ENCODE data around the gene DES.

DES gene

DNA sequence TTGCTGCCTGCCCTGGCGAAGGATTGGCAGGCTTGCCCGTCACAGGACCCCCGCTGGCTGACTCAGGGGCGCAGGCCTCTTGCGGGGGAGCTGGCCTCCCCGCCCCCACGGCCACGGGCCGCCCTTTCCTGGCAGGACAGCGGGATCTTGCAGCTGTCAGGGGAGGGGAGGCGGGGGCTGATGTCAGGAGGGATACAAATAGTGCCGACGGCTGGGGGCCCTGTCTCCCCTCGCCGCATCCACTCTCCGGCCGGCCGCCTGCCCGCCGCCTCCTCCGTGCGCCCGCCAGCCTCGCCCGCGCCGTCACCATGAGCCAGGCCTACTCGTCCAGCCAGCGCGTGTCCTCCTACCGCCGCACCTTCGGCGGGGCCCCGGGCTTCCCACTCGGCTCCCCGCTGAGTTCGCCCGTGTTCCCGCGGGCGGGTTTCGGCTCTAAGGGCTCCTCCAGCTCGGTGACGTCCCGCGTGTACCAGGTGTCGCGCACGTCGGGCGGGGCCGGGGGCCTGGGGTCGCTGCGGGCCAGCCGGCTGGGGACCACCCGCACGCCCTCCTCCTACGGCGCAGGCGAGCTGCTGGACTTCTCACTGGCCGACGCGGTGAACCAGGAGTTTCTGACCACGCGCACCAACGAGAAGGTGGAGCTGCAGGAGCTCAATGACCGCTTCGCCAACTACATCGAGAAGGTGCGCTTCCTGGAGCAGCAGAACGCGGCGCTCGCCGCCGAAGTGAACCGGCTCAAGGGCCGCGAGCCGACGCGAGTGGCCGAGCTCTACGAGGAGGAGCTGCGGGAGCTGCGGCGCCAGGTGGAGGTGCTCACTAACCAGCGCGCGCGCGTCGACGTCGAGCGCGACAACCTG is at the start of gene DES:
Gene DES (plus strand): TSS at position 223 of the 857 bp plus-strand sequence. CDS start 86 bp downstream, at position 309.
- Mint-ChIP-seq H3K36me3 (no peaks in the 10 kb centered on the region), H3K4me1 (ENCODE audit: low read depth) (peaks cover 1% of the 10 kb centered on the region), H3K4me3 (no peak within 1 kb of the TSS), H3K27ac (no peak within 1 kb of the TSS), H3K9me3 (ENCODE audit: low read depth) (no peaks in the 10 kb centered on the region), H3K27me3 (peaks cover 8% of the 10 kb centered on the region)

DNA sequence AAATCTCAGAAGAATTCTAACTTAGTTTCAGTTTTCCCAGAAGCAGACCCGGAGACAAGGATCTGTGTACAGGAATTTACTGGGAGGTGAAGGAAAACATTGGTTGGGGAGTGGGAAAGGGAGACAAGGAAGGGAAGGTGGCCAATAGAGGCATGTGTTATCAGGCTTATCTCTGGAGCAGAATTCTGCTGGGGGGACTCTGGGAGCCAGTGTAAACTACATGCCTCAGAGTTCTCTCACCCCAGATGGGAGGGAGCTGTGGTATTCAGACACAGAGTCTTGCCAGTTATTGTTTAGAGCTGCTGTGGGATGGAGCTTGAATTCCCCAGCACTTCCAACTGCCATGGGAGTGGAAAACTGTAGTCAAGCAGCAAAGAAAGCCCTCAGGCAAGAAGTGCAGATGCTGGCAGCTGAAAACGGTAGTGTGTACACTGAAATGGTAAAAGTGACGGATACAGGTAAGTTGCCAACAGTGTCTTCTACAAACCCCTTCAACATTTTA is 49.4 kb upstream of the DES start:
- H3K4me3 Mint-ChIP-seq: no peak overlapping the region
- H3K9me3 Mint-ChIP-seq (ENCODE audit: low read depth): no peaks in the 10 kb centered on the region
- no peaks in the 10 kb centered on the region for H3K4me1 Mint-ChIP-seq (ENCODE audit: low read depth)
- no peaks in the 10 kb centered on the region for H3K27me3 Mint-ChIP-seq
- H3K36me3 Mint-ChIP-seq: peaks cover 3% of the 10 kb centered on the region
- no peak overlapping the region for H3K27ac Mint-ChIP-seq

DNA sequence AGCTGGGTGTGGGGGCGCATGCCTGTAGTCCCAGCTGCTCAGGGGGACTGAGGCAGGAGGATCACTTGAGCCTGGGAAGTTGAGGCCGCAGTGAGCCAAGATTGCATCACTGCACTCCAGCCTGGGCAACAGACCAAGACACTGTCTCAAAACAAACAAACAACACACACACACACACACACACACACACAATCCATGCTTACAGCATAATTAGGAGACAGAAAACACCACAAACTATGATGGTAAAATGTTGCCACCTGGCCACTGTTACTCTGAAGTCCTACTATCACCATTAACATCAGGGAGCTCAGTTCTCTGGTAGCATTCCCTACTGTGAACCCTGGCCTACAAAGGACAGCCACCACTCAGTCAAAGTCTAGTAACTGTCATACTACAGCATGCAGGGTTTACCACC is 48.7 kb upstream of the DES start:
- Mint-ChIP-seq H3K9me3 (ENCODE audit: low read depth) (no peaks in the 10 kb centered on the region), H3K27ac (no peak overlapping the region), H3K27me3 (no peaks in the 10 kb centered on the region), H3K4me3 (no peak overlapping the region), H3K4me1 (ENCODE audit: low read depth) (no peaks in the 10 kb centered on the region), H3K36me3 (peaks cover 4% of the 10 kb centered on the region)

DNA sequence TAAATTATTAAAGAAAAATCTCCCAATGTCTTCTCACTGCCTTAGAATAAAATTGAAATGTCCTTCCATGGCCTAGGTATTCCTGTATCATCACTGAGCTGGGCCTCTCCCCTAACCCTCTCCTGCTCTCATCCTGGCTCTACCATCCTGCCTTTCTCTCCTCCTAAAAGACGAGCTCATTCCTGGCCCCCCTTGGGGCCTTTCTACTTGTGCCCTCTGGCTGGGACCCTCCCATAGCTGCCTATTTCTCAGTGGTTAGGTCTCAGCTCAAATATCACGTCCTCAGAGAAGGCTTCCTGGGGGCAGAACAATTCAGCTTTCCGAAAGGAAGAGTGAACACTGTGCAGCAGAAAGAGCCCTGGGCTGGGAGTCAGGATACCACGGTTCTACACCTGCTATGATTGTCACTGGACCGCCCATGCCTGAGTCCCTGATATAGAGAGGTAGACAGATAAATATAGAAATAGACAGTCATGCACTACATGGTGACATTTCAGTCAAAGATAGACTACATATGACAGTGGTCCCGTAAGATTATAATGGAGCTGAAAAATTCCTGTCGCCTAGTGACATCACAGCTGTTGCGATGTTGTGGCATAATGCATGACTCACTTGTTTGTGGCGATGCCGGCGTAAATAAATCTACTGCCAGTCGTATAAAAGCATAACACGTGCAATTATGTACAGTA is 39.9 kb upstream of the DES start:
- Mint-ChIP-seq H3K27me3 (no peaks in the 10 kb centered on the region), H3K36me3 (peaks cover 7% of the 10 kb centered on the region), H3K4me3 (no peak overlapping the region)

DNA sequence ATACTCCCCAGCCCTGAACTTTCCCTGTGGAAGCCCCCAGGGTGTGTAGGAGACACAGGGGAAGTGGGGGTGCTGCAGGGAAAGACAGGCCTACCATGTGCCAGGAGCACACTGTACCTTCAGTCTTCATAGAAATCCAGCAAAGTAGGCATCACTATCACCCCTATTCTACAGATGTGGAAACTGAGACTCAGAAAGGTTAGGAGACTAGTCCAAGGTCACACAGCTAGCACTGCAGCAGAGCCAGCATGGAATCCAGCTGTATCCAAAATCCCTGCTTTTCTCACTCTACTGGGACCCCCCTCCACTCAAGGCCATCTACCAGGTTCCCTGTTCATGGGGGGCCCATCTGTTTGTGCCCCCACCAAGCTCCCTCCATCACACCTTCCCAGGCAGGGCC is 37.3 kb upstream of the DES start:
- Mint-ChIP-seq H3K4me1 (ENCODE audit: low read depth) (peaks cover 7% of the 10 kb centered on the region), H3K27ac (no peak overlapping the region), H3K4me3 (no peak overlapping the region), H3K36me3 (peaks cover 10% of the 10 kb centered on the region), H3K27me3 (no peaks in the 10 kb centered on the region), H3K9me3 (ENCODE audit: low read depth) (no peaks in the 10 kb centered on the region)

More for the DNA sequence above, 39.9 kb upstream of the DES start:
- no peaks in the 10 kb centered on the region for H3K9me3 Mint-ChIP-seq (ENCODE audit: low read depth)
- no peak overlapping the region for H3K27ac Mint-ChIP-seq
- no peaks in the 10 kb centered on the region for H3K4me1 Mint-ChIP-seq (ENCODE audit: low read depth)

DNA sequence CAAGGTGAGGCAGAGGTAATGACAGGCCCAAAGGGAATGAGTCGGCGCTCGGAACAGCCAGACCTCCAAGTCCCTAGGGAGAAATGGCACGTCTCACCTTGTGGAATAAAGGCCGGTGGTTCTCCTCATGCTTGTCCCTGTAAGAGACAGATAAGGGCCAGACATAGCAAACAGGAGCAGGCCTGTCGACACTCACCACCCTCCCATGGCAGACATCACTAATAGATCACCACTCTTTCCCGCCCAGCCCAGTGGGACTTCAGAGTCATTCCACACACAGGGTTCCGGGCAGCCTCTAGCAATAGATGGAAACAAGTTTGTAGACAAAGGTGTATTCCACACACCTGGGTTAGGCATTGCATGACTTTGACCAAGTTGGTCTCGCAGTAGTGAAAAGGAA is 36.7 kb upstream of the DES start:
- peaks cover 10% of the 10 kb centered on the region for H3K36me3 Mint-ChIP-seq

DNA sequence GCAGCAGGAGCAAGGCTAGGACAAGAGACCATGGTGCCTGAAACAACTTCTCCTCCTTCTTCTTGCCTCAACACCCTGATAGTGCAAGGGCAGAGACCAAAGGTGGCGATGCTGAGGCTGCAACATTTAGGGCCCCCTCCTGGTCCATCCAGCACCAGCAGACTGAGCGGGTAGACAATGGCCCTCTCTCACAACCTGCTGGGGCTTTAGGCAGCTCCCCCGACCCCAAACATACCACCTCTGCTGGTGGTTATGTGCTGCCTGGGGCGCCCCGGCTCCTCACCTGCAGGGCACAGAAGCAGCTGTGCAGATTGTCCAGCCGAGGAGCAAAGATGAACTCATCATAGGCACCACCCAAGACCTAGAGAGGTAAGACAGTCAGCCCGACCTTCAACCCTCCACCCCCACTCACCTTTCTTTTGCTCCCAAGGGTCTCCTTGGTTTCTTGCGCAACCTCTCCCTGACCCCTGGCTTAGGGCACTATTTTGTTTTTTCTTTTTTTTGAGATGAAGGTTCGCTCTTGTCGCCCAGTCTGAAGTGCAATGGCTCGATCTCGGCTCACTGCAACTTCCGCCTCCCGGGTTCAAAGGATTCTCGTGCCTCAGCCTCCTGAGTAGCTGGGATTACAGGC is 34.0 kb upstream of the DES start:
- Mint-ChIP-seq H3K36me3 (peaks cover 10% of the 10 kb centered on the region), H3K27me3 (no peaks in the 10 kb centered on the region), H3K4me3 (no peak overlapping the region), H3K4me1 (ENCODE audit: low read depth) (peaks cover 24% of the 10 kb centered on the region), H3K27ac (no peak overlapping the region), H3K9me3 (ENCODE audit: low read depth) (no peaks in the 10 kb centered on the region)

More for the DNA sequence above, 36.7 kb upstream of the DES start:
- no peak overlapping the region for H3K27ac Mint-ChIP-seq
- no peak overlapping the region for H3K4me3 Mint-ChIP-seq
- peaks cover 11% of the 10 kb centered on the region for H3K4me1 Mint-ChIP-seq (ENCODE audit: low read depth)
- no peaks in the 10 kb centered on the region for H3K27me3 Mint-ChIP-seq
- H3K9me3 Mint-ChIP-seq (ENCODE audit: low read depth): no peaks in the 10 kb centered on the region

DNA sequence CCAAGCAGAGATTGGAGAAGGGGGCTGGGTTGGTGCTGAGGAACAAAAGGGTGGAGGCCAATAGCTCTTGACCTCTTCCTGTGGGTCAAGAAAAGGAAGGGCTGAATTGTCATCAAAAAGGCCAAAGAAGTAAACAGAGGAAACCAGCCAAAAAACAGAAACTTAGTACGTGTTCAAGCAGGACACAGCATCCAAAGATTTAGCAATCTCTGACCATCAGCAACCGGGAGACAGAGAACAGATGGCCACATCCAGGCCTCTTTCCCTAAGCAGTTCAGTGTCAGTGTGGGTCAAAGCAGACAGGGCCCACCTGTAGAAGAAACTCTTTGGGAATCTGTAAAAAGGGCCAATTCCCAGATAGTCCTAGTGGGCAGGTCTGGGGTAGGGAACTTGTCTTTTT is 33.3 kb upstream of the DES start:
- Mint-ChIP-seq H3K36me3 (peaks cover 10% of the 10 kb centered on the region), H3K4me1 (ENCODE audit: low read depth) (peaks cover 24% of the 10 kb centered on the region), H3K9me3 (ENCODE audit: low read depth) (no peaks in the 10 kb centered on the region), H3K27ac (no peak overlapping the region), H3K27me3 (no peaks in the 10 kb centered on the region), H3K4me3 (peak overlapping the region; percentile 51)

DNA sequence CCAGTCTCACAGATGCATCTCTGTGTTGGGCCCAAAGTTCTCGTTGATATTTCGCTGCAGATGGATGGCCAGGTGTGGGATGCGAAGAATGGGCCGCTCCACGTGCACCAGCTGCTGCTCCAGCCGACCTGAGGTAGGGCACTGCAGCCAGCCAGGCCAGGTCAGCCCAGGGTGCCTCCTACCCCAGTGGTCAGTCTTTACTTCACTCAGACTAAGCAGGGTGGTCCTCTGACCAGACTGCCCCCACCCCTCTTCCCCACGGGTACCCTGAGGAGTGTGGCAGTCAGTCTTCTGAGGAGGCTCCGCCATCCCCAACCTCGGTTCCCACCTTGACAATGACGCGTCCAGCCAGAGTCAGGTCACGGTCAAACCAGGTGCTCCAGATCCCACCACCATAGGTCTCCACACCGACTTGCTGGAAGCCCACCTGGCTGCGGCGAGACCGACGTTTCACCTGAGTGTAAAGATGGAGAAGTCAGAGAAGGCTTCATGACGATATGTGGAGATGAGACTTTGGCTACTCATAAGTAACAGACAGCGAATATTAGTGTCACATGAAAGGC is 32.1 kb upstream of the DES start:
- no peak overlapping the region for H3K27ac Mint-ChIP-seq
- H3K36me3 Mint-ChIP-seq: peaks cover 10% of the 10 kb centered on the region
- no peaks in the 10 kb centered on the region for H3K9me3 Mint-ChIP-seq (ENCODE audit: low read depth)
- H3K27me3 Mint-ChIP-seq: no peaks in the 10 kb centered on the region
- H3K4me3 Mint-ChIP-seq: peak overlapping the region; percentile 97
- H3K4me1 Mint-ChIP-seq (ENCODE audit: low read depth): peaks cover 24% of the 10 kb centered on the region

DNA sequence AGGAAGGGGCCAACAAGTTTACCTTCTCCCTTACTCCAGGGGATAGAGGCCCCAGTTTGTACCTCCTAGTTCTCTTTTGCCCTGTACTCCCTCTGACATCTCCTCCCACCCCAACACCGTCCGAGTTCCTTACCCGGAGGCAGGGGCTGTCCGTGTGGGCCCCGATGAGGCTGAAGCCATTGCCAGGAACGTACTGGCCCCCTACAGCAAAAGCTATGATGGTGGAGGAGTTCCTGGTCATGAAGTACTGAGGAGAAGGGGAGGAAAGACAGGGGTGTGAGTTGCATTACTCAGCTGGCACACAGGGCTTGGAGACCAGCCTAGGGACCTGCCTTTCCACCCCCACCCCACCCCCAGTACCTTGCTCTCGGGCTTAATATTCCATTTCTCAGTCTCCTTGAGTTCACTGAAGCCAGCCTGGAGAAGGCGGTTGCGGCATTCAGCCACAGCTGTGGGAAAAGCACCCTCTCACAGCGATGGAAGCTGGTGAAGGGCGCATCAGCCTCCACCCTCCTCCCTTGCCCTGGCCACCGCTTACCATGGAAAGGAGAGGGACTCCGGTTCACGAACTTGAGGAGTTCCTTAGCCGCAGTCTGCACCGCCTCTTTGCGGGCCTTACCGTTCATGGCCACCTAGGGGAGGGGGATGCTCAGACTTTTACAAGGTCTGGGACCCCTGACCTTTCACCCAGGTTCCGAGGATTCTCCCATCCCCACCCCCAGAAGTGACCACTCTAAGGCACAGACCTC is 31.5 kb upstream of the DES start:
- no peaks in the 10 kb centered on the region for H3K27me3 Mint-ChIP-seq
- peaks cover 24% of the 10 kb centered on the region for H3K4me1 Mint-ChIP-seq (ENCODE audit: low read depth)
- H3K36me3 Mint-ChIP-seq: peaks cover 8% of the 10 kb centered on the region
- H3K4me3 Mint-ChIP-seq: peak overlapping the region; percentile 97
- peak overlapping the region; percentile 98 for H3K27ac Mint-ChIP-seq
- no peaks in the 10 kb centered on the region for H3K9me3 Mint-ChIP-seq (ENCODE audit: low read depth)

DNA sequence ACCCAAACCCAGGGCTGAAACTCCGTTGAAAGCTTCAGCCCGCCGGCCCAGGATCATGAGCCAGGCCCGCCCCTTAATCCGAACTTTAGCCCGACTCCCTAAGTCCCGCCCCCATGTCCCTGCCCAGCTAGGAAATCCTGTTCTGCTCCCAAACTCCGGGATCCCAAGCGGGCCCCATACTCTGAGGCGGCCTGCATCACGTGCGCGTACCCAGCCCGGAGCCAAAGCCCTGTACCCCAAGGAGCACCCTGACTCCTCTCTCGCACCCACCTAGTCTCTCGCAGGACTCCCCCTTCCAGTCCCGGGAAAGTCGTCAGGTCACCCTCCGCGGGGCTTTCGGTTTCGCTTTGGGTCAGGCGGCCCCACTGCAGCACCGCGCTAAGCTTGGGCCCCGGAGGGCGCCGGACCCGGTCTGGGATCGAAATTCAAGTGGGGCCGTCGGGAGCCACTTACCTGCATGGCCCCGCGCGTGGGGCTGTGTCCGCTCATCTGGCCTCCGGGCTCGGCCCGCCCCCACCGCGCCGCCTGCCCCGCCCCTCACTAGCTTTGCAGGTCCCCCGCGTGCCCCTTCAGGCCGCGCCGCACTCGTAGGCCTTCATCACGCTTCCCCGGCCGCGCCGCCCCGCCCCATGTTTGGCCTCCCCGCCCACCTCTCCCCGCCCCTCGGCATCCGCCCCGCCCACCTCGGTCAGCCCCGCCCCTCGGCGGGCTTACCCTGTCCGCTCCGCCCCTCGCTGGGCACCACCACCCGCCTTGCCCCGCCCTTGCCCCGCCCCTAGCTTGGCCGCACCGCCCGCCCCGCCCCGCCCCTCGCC is 30.7 kb upstream of the DES start, which contains the start of gene DNPEP:
Gene DNPEP (minus strand): TSS at position 607 of the 815 bp plus-strand sequence. CDS start 118 bp downstream, at position 489.
- peak within 1 kb of the TSS; percentile 98 for H3K27ac Mint-ChIP-seq
- no peaks in the 10 kb centered on the region for H3K27me3 Mint-ChIP-seq
- no peaks in the 10 kb centered on the region for H3K9me3 Mint-ChIP-seq (ENCODE audit: low read depth)
- peaks cover 24% of the 10 kb centered on the region for H3K4me1 Mint-ChIP-seq (ENCODE audit: low read depth)
- H3K36me3 Mint-ChIP-seq: peaks cover 8% of the 10 kb centered on the region
- peak within 1 kb of the TSS; percentile 97 for H3K4me3 Mint-ChIP-seq

DNA sequence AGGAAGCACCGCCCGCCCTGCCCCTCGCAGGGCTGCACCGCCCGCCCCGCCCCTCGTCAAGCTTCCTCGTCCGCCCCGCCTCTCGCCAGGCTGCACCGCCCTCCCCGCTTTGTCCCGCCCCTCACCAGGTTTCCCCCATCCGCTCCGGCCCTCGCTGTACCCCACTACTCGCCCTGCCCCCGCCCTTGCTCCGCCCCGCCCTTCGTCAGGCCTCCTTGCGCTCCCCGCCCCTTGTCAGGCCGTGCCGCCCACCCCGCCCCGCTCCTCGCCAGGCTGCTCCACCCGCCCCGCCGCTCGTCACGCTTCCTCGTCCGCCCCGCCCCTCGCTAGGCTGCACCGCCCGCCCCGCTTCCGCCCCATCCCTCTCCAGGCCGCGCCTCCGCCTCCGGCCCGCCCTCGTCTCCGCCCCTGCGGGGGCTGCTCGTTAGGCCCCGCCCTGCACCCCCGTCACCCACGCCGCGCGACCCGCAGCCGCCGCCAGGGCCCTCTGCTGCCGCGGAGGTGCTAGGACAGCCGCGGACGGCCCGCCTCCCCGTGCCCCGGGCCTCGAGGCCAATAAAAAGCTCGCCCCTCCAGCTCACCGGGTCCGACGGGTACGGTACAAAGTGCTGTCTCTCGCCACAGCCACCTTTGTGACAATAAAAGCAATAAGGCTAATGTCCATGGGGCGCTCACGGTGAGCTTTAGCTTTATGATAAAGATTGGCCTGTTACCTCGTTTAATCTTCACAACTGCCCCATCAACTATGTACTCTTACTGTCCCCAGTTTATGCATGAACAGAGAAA is 29.9 kb upstream of the DES start:
- Mint-ChIP-seq H3K27ac (peak overlapping the region; percentile 87), H3K4me3 (peak overlapping the region; percentile 67), H3K36me3 (peaks cover 7% of the 10 kb centered on the region), H3K4me1 (ENCODE audit: low read depth) (peaks cover 24% of the 10 kb centered on the region), H3K9me3 (ENCODE audit: low read depth) (no peaks in the 10 kb centered on the region), H3K27me3 (no peaks in the 10 kb centered on the region)

DNA sequence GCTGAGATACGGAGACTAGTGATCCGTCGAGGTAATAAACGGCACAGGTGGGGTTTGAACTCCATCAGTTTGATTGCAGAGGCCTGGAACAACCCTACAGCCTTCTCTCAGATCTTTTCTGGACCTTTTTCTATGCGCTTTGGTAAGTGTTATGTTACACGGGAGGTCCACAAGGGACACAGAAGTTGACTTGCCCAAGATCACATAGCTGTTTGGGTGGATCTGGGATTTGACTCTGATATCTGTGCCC is 29.3 kb upstream of the DES start:
- Mint-ChIP-seq H3K36me3 (peaks cover 2% of the 10 kb centered on the region), H3K27me3 (no peaks in the 10 kb centered on the region), H3K27ac (peak overlapping the region; percentile 87), H3K4me3 (peak overlapping the region; percentile 67), H3K9me3 (ENCODE audit: low read depth) (no peaks in the 10 kb centered on the region), H3K4me1 (ENCODE audit: low read depth) (peaks cover 22% of the 10 kb centered on the region)
